Right lobe of liver (tissue), 6 donors: ENCODE data around the gene KLHL21. TPM values are rescaled to one million over a fixed set of nuclear protein-coding genes. Genes with fewer than 3 reads are reported as not detected.
"Not testable (repeated sequence)": the region's sequence is repeated elsewhere in the genome, so short reads cannot be mapped to it uniquely, and the experiment has no call there.

Experiments used
- ATAC-seq, 4 donors: fragments of 200-7000 bp; cut with Tn5 transposase; one replicate each; pipeline ENCODE4 v1.9.1; 2020; ENCODE audit warnings: mild to moderate bottlenecking in 4 of 4, moderate library complexity in 4 of 4
- DNase-seq, 3 donors: peaks; one replicate each; pipeline ENCODE4 v3.0.0-alpha.2; 2020
- H3K27ac ChIP-seq, 3 donors: fragments of 200-600 bp; one replicate each; pipeline ENCODE4 v1.8.0; 2022
- H3K27me3 ChIP-seq, 2 donors: fragments of 200-600 bp; one replicate each; pipeline ENCODE4 v1.8.0; 2022
- H3K36me3 ChIP-seq, 4 donors: fragments of 200-600 bp; sonication (generic) in 1 of 4; one replicate each; pipeline versions ENCODE4 v1.5.1 to v1.8.0; 2017 to 2022; ENCODE audit warnings: control low read depth in 1 of 4
- H3K4me1 ChIP-seq, 4 donors: fragments of 200-600 bp; sonication (generic) in 1 of 4; one replicate each; pipeline versions ENCODE4 v1.5.1 to v1.8.0; 2017 to 2022; ENCODE audit warnings: control low read depth in 1 of 4
- H3K4me3 ChIP-seq, 3 donors: fragments of 200-600 bp; one replicate each; pipeline ENCODE4 v1.8.0; 2022
- H3K9me3 ChIP-seq, 4 donors: fragments of 200-600 bp; sonication (generic) in 1 of 4; one replicate each; pipeline versions ENCODE4 v1.5.1 to v1.8.0; 2017 to 2022; ENCODE audit warnings: control low read depth in 1 of 4
- CTCF ChIP-seq, 4 donors: fragments of 200-600 bp in 3 of 4; fragments of 450-650 bp in 1 of 4; IDR thresholded peaks; one replicate each; pipeline versions ENCODE4 v1.5.1 to v1.8.0; 2016 to 2022; ENCODE audit warnings: antibody characterized with exemption in 4 of 4, mild to moderate bottlenecking in 2 of 4
- POLR2A ChIP-seq: fragments of 450-650 bp; IDR thresholded peaks from one replicate; pipeline ENCODE4 v1.6.1; 2017; ENCODE audit warnings: antibody characterized with exemption, mild to moderate bottlenecking
- WGBS: methylation state at CpG from one replicate; pipeline ENCODE4 v1.1.6; 2018; ENCODE audit warnings: low coverage, low lambda C conversion rate; ENCODE audit not compliant: insufficient coverage; ENCODE audit errors: missing lambda C conversion rate; 5-methylcytosine and 5-hydroxymethylcytosine counted together
- intact Hi-C, 2 donors: fragments of 100-400 bp; cut with DNase I; formaldehyde crosslinking; loops; one replicate each; pipeline versions ENCODE4 v1.11.2 to v1.14.1; 2022
- total RNA-seq, 6 experiments: library from RNA; depleted of rRNA in 2 of 6; stranded (reverse); fragments of >200 nt in 2 of 6; fragmentation: NEBNext Ultra II Directional in 3 of 6; extraction: Animal tissue kit (Norgen Biotek cat#: 25700) in 3 of 6; gene quantifications; one replicate each; pipeline versions ENCODE4 v1.1.0 to v1.2.4, GENCODE V29; 2016 to 2023
- donor health status: DM: no; HTN: yes; CAD: no.
- donor health status: DM: no; HTN: no; CAD: no.
- donor health status: DM: no; HTN: no; CAD: no.
- donor health status: DM: no; HTN: yes; CAD: no.
- donor health status: DM: no; HTN: yes; CAD: no.

Gene KLHL21
- total RNA-seq, 6 experiments from 2014 or later = 12.1 to 24.6 (median 20.0) TPM

GRCh38 chr1:6645018-6645417, 42.3 kb upstream of the KLHL21 start:
- no CpG with 5 or more reads among the region's 7 CpGs for WGBS
- Histone ChIP-seq H3K4me1 (no peaks in the 10 kb centered on the region), H3K27ac (no peak overlapping the region), H3K27me3 (no peaks in the 10 kb centered on the region), H3K36me3 (peaks cover 0 to 26% (median under 1%) of the 10 kb centered on the region in 4 donors), H3K4me3 (no peak overlapping the region), H3K9me3 (no peaks in the 10 kb centered on the region)
- ATAC-seq (no peak), DNase-seq (no peak)
- TF ChIP-seq POLR2A = no peak
- TF ChIP-seq CTCF (IDR thresholded peaks at IDR 0.05) = no peak
- intact Hi-C loops = loop anchor here in 1 of 2 donors (5.0 kb wide), 1 partner anchor 163 kb away; no protein-coding TSS in a partner anchor

- peaks cover 0 to 55% (median 9%) of the 10 kb centered on the region in 4 donors for H3K36me3 ChIP-seq
- WGBS = 100% methylated on average over 2 of the region's 3 CpGs
- H3K9me3 ChIP-seq, DNase-seq, H3K4me1 ChIP-seq, H3K27ac ChIP-seq, H3K27me3 ChIP-seq, intact Hi-C loops, H3K4me3 ChIP-seq, ATAC-seq: not testable (repeated sequence)
Measured at GRCh38 chr1:6640867-6641266, 38.2 kb upstream of the KLHL21 start.

GRCh38 chr1:6638226-6638625, 35.6 kb upstream of the KLHL21 start:
- no peak for ATAC-seq
- TF ChIP-seq POLR2A (no peak), CTCF (IDR thresholded peaks at IDR 0.05) (no peak)
- H3K36me3 ChIP-seq = peaks cover 0 to 58% (median 10%) of the 10 kb centered on the region in 4 donors
- H3K4me1 ChIP-seq = no peaks in the 10 kb centered on the region
- H3K27me3 ChIP-seq = no peaks in the 10 kb centered on the region
- peak in 1 of 3 donors; percentile 39 for DNase-seq
- 59% methylated on average over 6 of the region's 18 CpGs for WGBS
- H3K4me3 ChIP-seq = no peak overlapping the region
- H3K9me3 ChIP-seq = no peaks in the 10 kb centered on the region
- intact Hi-C loops = loop anchor here in 1 of 2 donors (10.0 kb wide), 1 partner anchor 153 kb away; no protein-coding TSS in a partner anchor
- no peak overlapping the region for H3K27ac ChIP-seq

GRCh38 chr1:6637770-6638169, 35.1 kb upstream of the KLHL21 start:
- 69% methylated on average over 3 of the region's 9 CpGs for WGBS
- no peaks in the 10 kb centered on the region for H3K27me3 ChIP-seq
- DNase-seq (no peak), ATAC-seq (no peak)
- H3K9me3 ChIP-seq = no peaks in the 10 kb centered on the region
- H3K36me3 ChIP-seq = peaks cover 0 to 63% (median 10%) of the 10 kb centered on the region in 4 donors
- TF ChIP-seq CTCF (IDR thresholded peaks at IDR 0.05) = no peak
- no peak for TF ChIP-seq POLR2A
- no peaks in the 10 kb centered on the region for H3K4me1 ChIP-seq
- H3K4me3 ChIP-seq = no peak overlapping the region
- intact Hi-C loops = loop anchor here in 1 of 2 donors (10.0 kb wide), 1 partner anchor 153 kb away; no protein-coding TSS in a partner anchor
- no peak overlapping the region for H3K27ac ChIP-seq

GRCh38 chr1:6636778-6637177, 34.1 kb upstream of the KLHL21 start:
- ATAC-seq, H3K4me3 ChIP-seq, H3K4me1 ChIP-seq, H3K27ac ChIP-seq, H3K27me3 ChIP-seq, H3K9me3 ChIP-seq, DNase-seq: not testable (repeated sequence)
- no CpG with 5 or more reads among the region's 6 CpGs for WGBS
- intact Hi-C loops = loop anchor here in 1 of 2 donors (10.0 kb wide), 1 partner anchor 152 kb away; no protein-coding TSS in a partner anchor
- H3K36me3 ChIP-seq = peaks cover 0 to 68% (median 10%) of the 10 kb centered on the region in 4 donors
